ENCODE measurements around the gene GALNT16.

DNA sequence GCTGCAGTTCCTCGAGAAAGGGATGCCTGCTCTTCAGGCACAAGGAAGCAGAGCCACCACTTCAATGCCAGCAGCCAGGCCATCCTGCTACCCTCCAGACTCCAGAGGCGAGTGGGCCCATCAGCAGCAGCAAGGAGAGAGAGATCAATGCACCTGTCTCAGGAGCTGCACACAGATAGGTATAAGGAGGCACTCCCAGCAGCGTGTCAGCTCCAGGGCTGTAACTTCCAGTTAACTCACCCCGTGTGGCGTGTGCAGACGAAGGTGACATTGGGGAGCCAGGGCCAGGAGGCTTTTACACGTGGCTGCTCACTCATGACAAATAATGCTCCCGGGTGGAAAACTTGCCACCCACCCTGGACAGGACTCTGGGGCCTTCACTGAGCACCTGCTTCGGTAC lies 24.2 kb downstream of the GALNT16 start:
- TF ChIP-seq, protein P1, sequence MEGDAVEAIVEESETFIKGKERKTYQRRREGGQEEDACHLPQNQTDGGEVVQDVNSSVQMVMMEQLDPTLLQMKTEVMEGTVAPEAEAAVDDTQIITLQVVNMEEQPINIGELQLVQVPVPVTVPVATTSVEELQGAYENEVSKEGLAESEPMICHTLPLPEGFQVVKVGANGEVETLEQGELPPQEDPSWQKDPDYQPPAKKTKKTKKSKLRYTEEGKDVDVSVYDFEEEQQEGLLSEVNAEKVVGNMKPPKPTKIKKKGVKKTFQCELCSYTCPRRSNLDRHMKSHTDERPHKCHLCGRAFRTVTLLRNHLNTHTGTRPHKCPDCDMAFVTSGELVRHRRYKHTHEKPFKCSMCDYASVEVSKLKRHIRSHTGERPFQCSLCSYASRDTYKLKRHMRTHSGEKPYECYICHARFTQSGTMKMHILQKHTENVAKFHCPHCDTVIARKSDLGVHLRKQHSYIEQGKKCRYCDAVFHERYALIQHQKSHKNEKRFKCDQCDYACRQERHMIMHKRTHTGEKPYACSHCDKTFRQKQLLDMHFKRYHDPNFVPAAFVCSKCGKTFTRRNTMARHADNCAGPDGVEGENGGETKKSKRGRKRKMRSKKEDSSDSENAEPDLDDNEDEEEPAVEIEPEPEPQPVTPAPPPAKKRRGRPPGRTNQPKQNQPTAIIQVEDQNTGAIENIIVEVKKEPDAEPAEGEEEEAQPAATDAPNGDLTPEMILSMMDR (IDR thresholded peaks at IDR 0.05) = no peak
- TF ChIP-seq EZH2 (IDR thresholded peaks at IDR 0.05; ENCODE audit: borderline replicate concordance, insufficient read depth, low read depth, low read length, poor library complexity, severe bottlenecking) = no peak
